ENCODE measurements around the gene AKAP5.

Gene AKAP5

DNA sequence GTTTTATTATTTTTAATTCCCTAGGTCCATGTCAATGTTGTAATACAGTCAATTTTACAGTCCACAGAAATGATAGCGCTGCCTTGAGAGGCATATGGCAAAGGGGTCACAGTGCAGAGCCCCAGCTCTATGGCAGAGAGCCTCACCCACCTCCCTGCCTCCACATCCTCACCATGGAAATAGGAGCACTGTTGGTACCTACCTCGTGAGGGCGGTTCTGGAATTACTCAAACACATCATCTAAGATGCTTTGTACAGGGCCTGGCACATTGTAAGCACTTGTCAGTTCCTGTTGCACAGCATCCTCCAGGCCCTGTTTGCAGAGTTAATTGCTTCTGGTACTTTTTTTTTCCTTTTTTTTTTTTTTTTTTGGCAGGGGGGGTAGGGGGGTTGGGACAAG is 4.1 kb upstream of the AKAP5 start:
- no peak for DNase-seq

DNA sequence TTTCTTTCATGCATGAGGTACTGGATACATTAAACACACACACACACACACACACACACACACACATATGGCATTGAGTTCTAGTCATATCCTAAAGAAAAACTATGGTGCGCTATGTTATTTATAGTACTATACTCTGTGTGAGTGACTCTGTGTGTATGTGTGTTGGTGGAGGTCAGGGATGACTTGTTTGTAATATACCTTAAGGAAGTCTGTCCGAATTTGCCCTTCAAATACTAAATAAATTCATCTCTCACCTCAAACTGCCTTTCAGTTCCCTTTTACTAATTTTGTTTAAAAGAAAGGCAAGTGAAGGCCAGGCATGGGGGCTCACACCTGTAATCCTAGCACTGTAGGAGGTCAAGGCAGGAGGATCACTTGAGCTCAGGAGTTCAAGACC is 2.1 kb upstream of the AKAP5 start:
- no peak for DNase-seq

DNA sequence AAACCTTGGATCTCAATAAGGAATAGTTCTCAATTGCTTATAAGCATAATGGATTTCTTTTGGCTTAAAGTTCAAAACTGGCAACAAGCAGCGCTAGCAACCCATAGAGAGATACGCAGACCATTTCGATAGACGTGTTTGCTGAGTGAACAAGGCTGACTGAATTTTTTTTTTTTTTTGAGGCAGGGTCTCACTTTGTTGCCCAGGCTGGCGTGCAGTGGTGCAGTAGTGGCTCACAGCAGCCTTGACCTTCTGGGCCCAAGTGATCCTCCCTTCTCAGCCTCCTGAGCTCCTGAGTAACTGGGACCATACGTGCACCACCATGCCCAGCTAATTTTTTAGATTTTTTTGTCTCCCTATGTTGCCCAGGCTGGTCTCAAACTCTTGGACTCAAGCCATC is 1.4 kb upstream of the AKAP5 start:
- no peak for DNase-seq

DNA sequence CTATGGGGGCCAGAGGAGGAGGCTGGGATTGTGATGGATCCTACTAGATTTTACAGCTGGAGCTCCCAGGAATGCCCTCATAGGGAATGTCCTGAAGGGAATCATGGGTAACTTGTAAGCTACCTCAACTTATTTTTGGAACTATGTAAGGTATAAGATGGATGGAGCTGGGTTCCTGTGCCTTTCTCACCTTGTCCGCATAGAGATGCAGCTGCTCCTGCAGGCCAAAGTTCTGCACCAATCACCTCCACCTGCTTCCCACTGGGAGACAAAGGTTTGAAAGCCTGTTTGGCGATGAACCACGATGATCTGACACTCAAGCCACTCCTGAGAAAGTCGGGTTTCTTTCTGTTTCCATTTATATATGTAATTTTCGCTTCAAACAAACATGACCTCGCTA is 648 bp upstream of the AKAP5 start:
- no peak for DNase-seq

GRCh38 chr14:64465831-64466554 is 694 bp downstream of the AKAP5 start:
- no peak for DNase-seq

DNA sequence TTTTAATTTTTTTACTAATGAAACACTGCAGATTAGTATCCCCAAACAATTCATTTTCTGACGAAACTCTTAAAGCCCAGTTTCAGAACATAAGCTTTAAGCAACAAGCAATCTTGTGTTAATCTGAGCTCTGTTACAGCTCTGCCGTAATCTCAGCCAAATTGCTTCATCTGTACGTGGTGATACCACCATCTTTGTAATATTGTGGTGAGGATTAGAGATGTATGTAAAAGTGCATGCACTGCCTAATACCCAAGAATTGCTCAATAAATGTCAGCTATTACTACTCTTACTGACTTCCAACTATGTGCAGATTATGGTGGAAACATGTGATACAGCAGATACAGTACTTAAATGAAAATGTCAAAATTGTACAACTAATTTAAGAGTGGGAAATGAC is 1.8 kb downstream of the AKAP5 start:
- no peak for DNase-seq

- DNase-seq = no peak
Observed at GRCh38 chr14:64467566-64467965, 2.3 kb downstream of the AKAP5 start.

DNA sequence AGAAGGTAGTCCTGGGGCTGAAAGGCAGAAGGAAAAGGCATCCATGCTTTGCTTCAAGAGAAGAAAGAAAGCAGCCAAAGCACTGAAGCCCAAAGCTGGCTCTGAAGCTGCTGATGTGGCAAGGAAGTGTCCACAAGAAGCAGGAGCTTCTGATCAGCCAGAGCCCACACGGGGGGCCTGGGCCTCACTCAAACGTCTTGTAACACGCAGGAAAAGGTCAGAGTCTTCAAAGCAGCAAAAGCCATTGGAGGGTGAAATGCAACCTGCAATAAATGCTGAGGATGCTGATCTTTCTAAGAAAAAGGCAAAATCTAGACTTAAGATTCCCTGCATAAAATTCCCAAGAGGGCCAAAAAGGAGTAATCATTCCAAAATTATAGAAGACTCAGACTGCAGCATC is 3.2 kb downstream of the AKAP5 start:
- DNase-seq = no peak

DNA sequence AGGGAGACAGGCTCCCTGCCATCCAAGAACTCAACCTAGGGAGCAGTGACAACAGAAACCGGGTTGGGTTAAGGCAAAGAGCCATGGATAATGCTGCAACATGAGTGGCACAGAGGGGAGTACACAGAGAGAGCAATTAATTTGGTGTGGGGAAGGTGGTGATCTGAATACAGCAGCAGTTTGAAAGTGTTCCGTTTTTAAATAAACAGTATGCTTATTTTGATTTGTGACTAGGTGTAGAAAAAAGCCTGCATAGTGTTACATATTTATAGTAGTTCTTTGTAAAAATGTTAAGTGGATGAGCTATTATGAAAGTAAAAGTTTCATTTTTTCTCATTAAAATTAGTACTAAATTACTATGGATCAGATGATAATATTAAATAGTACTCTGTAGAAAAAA is 8.7 kb downstream of the AKAP5 start:
- DNase-seq = no peak

DNA sequence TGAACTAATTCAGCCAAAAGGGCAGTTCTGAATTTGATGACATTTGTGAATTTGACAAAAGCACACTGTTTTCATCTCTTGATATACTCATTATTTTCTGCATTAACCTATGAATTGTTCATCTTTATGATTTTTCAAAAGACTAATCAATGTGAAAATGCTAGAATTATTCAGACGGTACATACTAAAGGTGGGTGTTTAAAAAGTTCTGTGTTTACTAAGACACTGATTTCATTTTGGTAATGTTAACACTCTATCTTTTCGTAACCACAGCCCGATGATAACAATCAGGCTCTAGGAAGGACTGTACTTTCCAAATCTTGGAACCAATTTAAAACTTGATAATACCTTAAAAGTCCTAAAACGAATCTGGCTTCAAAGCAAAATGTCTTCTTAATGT is 9.4 kb downstream of the AKAP5 start:
- no peak for DNase-seq

GRCh38 chr14:64475585-64476273 is 10.4 kb downstream of the AKAP5 start:
- no peak for DNase-seq

GRCh38 chr14:64476438-64476837 is 11.1 kb downstream of the AKAP5 start:
- no peak for DNase-seq

DNA sequence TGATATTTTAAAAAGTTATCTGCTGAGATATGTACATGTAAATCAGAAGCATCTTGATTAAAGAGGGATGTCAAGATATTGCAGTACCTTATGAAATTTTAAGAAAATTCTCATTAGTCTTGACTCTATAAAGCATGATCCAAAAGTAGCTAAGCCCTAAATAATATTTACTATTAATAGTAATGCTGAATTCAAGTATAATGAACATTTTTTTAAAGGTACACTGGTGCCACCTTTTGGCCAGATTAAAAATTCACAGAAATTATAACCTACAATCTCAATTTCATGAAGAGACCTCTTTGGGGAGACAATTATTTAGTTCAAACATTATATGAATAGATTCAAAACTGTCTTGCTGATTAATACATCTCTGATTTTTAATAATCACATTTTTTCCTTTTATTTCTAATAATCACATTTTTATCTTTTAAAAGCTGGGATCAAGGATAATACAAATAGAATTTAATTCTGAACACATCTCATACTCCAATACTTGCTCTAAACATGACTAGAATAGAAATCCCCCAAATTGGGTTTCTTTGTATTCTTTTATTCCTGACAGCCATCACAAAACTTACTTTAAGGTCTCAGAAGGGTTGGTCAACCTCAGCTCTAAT is 13.4 kb downstream of the AKAP5 start:
- no peak for DNase-seq

GRCh38 chr14:64488590-64489099 is 23.3 kb downstream of the AKAP5 start:
- DNase-seq = no peak

- DNase-seq = no peak
Observed at GRCh38 chr14:64491637-64492036, 26.3 kb downstream of the AKAP5 start.

- DNase-seq = no peak
Observed at GRCh38 chr14:64493455-64493854, 28.2 kb downstream of the AKAP5 start.

DNA sequence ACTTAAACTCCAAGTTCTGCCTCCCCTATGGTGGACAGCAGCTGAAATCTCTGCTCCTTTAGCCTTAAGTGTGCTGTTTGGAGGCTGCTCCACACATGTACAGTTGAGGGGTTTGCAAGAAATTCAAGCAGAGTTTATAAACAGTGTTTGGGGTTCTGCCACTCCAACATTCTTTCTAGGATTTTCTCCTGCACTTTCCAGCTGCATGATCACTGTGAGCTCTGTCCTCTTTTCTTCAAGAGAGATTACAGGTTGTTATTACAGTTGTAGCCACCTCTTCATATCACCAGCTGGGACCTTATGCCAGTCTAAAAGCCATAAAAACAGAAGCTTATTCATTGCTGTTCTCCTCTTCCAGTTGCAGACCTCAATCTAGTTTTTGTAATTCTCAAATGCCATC is 30.0 kb downstream of the AKAP5 start:
- no peak for DNase-seq

DNA sequence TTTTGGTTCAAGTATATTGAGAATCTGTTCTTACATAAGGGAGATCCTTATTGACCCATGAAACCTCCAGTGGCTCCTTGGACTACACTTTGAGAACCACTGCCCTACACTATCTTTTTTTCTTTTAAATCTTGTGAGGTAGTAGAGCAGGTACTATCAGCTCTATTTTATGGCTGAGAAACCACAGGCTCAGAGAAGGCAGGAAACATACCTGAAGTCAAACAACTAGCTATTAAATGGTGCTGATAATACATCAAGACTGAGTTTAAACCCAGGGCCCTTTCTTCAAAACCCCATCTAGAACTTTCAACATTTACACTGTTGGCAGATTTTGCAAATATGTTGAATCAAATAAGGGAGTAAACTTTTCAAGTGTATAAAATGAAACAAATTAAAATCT is 31.5 kb downstream of the AKAP5 start:
- DNase-seq = no peak

DNA sequence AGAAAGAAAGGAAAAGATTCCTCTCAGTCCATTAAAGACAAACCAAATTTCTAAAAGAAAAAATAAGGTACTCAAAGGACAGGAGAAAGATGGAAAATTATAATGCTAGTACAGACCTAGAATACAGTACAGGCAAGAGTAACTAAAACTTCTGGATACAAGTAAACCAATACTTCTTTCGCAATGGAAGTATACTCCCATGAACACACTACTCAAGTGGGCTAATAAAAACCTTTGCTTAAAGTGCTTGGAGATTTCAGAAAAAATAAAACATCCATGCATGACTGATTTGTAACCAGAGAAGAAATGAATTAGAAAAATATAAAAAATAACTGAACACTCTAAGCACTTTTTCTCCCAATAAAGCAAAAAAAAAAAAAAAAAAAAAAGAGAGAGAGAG is 34.8 kb downstream of the AKAP5 start:
- no peak for DNase-seq

- peak; percentile 10 for DNase-seq
Observed at GRCh38 chr14:64501411-64502171, 36.3 kb downstream of the AKAP5 start.

- DNase-seq = peak; percentile 22
Observed at GRCh38 chr14:64502456-64502855, 37.2 kb downstream of the AKAP5 start.

- peak; percentile 34 for DNase-seq
Observed at GRCh38 chr14:64502887-64503433, 37.7 kb downstream of the AKAP5 start.

All from RPMI8226 (cell line).